CD4-positive, alpha-beta T cell treated with Interferon gamma for 1 hour (primary cell): ENCODE data around the gene KDM2B.

Experiments
- DNase-seq: peaks from one replicate; pipeline ENCODE4 v3.0.0-alpha.2; 2020

Gene KDM2B

DNA sequence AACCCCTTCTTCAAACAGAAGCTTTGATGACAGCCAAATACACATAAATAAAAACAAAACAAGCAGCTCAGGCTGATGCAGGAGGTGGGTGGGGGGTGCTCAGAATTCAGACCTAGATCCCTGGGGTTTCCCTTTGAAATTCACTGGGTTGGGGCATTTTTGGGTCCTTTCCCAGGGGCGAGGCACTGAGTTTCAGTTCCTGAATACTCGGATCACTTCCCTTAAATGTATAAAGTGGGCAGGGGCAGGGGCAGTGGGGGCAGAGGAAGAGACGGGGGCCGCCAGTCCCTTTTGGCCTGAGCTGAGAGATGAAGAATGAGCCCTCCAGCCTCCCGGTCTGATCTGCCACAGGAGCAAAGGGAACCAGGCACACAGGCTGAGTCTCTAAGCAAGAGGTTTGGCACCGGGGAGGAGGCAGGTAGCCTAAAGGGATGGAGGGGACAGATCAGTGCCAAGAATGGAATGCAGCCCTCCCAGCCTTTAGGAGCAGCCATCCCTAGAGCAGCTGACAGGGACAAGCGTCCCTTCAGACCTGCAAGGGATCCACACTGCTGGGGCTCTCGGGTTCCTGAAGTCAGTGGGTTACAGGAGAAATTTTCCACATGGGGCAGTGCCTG lies 20.3 kb downstream of the KDM2B start:
- peak; percentile 71 for DNase-seq

DNA sequence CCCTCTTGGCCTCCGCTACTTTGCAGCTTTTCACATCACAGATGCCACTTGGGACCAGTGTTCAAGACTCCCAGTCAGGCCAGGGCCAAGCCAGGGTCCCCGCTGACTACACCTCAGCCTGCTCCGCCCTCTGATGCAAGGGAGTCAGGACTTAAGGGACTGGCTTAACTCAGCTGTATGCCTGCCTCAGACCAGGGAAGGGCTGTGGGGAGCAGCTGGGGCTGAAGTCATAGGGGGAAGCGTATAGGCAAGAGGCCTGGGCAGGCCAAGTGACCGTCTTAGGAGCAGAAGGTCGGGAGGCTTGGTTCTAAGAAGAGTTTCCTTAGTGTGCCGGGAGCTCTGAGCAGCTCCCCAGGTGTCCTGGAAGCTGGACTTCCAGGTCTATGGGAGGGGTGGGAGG lies 21.9 kb downstream of the KDM2B start:
- no peak for DNase-seq

- DNase-seq = no peak
Measured at GRCh38 chr12:121550974-121551634, 29.7 kb downstream of the KDM2B start.

DNA sequence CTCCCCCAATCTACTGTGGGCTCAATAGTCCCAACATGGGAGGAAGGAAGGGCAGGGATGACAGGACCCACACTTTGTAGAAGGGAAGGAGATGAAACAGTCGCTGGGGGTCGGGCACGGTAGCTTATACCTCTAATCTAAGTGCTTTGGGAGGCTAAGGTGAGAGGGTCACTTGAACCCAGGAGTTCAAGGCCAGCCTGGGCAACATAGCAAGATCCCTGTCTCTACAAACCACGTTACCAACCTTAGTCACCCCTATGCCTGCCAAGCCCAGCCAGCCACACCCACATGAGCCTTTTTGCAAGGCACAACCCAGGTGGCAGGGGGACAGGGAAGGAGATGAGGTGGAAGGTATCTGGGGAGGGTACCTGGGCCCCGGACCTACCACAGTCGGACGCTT lies 31.7 kb downstream of the KDM2B start:
- no peak for DNase-seq

DNA sequence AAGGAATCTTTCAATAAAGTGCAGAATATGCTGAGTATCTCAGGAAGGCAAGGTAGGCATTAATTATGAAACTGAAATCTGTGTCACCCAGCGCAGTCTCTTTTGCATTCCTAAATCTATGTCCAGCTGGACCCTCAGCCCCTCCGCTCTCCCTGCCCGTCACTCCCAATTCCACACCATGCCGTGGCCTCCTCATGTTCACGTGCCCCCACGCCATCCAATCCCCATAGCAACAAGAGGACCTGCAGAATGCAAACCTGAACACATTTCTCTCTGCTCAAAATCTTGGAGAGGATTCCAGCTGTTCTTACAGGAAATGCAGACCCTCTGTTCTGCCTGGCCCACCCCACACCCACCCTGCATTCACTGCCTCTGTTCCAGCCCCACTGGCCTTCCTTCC lies 35.3 kb downstream of the KDM2B start:
- DNase-seq = no peak

DNA sequence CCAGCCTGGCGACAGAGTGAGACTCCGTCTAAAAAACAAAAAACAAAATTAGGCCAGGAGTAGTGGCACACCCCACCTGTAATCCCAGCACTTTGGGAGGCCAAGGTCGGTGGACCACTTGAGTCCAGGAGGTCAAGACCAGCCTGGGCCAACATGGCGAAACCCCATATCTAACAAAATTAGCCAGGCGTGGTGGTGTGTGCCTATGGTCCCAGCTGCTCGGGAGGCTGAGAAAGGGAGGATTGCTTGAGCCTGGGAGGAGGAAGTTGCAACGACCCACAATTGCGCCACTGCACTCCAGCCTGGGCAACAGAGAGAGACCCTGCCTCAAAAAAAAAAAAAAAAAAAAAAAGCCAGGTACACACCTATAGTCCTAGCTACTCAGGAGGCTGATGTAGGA lies 37.0 kb downstream of the KDM2B start:
- no peak for DNase-seq

- DNase-seq = no peak
Measured at GRCh38 chr12:121539908-121540307, 40.9 kb downstream of the KDM2B start.

DNA sequence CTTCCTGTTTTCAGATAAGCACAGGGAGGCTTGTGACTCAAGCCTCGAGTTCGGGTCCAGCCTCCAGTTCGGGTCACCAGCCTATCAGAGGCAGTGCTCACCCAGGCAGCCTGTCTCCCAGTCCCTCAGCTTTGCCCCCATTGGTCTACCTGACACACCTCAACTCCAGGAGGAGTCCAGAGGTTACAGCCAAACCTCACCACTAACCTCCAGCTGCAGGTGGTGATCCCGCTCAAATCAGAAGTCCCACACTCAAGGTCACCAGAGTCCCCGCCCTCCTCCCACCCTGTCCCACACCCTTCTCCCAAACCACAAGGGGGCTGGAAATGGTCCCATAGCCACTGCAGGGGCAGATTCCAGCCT lies 42.1 kb downstream of the KDM2B start:
- no peak for DNase-seq

DNA sequence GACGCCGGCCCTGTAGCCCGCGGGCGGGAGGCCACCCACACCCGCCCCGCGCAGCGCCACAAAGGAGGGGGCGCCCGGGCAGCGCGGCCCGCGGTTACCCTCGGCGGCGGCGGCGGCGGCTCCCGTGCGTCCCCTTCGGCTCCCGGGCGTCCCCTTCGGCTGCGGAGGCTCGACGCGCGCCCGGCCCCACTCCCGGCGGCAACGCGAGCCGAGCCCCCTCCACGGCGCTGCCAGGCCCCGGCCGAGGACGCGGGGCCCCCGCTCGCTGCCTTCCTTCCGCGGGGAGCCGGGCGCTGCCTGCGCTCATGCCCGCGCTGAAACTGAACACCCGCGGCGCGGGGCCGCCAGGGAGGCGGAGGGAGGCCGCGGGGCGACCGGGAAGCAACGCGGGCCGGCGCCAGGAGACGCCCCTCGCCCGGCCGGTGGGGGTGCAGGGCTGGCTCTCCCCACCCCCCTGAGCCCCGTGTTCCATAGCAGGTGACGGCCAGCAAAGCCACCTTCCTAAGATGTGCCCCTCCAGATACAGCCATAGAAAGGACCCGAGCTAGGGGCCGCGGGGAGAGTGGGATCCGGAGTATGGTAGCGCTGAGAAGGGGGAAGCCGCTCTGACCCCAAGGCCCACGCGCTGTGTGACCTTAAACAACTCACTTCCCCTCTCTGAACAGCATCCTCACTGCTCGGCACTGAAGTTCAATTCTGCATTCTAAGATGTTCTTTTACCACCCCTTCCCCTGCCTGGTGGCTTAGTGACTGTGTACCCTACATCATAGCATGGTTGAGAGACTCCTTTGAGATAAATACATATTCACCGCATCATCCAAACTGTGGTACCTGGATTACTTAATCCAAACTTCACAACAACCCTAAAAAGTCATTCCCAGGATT lies 42.8 kb downstream of the KDM2B start:
- DNase-seq = peak; percentile 9

DNA sequence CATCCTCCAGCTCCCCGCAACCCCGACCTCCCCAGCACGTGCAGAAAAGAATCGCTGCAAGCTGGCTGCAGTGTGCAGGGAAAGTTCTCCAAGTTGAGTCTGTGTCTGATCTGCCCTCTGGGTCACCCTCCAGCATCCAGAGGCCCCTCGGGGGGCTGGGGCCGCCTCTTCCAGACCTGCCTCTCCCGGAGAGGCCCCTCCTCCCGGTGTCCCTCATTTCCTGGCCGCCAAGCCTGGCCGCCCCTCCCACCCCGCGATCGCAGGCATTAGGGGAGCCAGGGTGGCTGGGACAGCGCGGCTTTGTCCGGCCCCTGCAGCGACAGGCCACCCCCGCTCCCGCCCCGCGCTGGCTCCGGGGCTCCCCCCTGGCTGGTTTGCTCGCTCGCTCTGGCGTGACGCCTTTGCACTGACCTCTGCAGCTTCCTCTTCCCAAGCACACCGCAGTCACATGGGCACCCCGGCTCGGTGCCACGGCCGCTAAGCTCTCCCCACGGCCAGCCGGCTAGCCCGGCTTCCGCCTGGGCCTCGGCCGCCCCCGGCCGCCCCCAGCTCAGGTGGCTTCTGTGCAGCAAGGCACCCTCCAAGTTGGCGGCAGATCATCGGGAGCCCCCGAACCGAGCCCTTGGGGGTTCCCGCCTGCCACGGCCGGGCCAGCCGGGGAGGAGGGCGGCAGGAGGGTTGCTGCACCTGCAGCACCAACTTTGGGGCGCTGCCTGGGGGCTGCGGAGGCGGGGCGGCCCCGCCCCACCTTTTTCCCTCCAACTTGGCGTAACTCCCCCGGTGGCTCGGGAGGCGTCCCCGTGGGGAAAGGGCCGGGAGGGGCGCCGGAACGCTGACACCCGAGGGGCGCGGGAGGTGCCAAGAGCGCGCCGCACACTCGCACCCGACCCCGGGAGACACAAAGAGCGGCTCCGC lies 43.7 kb downstream of the KDM2B start:
- peak; percentile 76 for DNase-seq

DNA sequence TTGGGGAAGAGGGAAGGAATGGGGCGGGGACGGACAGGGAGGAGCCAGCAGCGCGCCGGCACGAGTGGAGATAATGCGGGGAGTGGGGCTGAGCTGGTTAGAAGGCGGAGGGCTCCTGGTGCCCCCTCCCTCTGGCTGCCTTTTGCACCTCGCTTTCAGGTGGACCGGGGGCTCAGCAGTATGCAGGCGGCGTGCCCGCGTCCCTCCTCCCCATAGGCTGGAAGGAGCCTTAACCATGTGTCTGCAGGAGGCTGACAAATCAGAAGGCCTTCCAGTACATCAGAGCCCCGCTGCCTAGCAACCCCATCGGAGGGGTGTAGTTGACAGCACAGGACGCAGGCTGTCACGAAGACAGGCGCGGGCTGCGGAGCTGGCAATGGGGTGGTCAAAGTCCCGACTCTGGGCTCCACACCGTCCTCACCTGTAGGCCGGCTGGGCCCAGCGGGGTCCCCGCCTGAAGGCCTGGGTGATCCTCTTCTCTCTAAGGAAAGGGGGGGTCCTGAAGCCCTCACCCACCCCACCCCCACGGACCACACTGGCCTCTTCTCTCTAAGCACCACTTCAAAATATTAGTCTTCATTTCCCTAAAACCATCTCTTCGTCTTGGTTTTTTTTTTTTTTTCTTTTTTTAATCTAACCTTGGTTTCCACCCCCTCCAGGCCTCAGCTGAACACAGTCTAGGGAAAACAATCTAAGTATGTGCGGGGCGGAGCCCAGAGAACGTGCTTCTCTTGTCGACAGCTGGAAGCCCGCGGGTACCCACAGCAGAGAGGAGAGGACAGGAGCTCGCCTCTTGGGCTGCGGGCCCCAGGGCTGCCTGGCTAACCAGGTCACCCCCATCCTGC lies 44.5 kb downstream of the KDM2B start:
- peak; percentile 87 for DNase-seq

DNA sequence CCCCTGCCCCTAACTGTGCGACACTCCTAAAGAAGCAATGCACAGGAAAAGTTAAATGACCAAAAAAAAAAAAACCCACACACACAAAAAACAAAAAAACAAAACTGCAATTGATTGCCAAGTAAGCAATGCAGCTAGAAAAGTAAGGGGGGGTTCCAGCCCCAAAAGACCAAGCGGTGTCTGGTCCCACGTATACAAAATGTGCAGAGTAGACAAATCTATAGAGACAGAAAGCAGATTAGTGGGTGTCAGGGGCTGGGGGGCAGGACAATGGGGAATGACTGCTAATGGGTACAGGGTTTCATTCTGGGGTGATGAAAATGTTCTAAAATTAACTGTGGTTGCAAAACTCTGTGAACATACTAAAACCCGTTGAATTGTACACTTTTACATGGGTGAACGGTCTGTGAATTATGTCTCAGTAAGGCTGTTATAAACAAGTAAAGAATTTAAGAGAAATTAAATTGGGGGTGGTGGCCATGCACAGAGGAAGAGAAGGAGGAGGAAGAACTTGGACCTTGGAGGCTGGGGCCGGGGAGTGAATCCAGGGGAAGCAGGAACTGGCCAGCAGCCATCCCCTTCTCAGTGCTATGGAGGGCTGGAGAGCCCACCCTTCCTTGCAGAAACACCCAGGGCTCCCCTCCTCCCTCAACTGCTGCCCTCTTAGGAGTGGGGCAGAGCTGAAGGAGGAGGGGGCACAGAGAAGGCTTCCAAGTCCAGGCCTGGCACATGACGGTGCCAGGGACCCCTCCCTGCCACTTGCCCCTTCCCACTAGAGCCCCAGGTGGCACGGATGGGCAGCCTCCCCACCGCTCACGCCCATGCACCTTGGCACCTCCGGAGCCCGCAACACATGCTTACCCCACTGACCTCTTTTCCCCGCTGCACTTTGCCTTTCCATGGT lies 45.4 kb downstream of the KDM2B start:
- DNase-seq = no peak

DNA sequence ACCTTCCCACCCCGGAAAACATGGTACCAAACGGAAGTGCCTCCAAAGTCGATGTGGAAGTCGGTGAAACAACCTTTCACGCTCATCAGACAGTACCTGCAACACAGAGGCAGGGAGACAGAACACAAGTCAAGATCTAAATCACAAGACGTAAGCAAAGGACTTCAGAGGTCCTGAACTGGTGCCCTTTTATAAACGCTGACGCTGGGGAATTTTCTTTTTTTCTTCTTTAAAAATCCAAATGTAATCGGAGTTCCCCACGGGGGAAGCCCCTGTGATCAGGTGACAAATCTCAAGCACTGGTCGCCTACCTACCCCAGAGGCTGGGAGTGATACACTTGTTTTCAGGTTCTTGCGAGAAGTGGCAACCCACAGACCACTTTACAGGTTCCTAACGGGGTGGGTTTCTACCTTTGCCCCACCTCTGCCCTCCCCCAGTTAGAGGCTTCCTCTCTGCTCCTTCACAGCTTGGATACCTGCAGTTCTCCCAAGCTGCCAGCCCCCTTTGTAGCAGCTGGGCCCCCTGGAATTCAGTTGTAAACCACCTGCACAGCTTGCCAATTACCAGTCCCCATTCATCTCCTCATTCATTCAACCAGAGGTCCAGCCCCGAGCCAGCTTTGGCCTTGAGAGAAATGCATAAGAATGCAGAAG lies 46.2 kb downstream of the KDM2B start:
- DNase-seq = peak; percentile 77

DNA sequence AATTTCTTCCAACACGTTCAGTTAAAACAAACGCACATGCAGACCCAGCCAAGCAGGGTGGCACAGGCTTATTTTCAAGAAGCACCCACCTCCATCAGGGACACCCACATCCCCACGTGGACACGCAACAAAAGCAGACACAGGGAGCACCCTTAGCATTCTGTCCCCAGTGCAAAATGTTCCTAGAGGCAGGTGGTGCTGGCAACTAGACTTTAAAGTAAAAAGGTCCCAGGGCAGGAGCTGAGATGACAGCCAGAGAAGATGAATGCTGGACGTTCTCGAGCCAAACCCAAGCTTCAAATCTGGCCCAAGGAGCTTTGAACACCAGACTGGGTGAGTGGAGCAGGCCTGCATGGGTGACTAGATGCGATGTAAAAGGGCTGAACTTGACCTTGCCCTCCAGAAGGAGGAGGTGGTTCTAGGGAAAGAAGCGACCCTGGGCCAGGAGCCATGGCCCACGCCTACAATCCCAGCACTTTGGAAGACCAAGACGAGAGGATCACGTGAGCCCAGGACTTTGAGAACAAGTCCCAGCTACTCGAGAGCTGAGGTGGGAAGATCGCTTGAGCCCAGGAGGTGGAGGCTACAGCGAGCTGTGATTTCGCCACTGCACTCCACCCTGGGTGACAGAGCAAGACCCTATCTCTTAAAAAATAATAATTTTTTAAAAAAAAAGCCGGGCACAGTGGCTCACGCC lies 47.3 kb downstream of the KDM2B start:
- DNase-seq = no peak

DNA sequence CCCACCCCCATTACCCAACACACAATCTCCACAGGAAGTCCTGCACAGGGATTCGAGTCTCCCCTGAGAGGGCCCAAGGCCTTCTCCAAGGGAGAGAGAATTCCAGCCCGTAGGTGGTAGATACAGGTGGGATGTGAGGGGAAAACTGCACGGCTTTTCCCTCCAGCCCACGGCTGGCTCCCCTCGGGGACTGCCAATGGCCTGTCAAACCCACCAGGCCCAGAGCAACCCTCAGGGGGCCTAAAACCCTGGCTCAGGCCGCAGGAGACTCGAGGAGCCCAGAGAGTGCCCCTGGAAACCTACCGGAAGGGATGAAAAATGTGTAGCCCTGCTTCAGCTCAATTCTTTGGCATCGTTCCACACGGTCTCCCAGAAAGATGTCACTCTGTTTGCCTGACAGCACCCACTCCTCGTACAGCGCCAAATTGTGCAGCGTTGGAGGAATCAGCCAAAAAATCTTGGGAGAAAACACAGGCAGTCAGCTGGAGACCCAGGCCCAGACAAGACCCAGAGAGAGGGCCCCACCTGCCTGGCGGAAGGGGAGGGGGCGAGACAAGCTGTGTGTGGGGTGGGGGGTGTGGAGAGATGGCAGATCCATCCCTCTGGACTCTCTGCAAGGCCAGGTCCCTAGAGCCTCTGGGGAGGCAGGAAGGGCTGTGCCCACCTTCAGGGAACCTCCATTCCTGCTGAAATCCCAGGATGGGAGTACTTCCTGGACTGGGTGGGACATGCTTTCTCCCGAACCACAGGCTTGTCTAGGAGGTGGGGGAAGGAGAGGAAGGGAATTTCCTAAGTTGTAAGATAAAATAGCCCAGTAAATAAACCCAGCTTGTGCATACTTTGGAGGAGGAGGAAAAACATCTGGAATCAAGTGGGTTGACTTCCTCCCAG lies 48.1 kb downstream of the KDM2B start:
- DNase-seq = no peak

DNA sequence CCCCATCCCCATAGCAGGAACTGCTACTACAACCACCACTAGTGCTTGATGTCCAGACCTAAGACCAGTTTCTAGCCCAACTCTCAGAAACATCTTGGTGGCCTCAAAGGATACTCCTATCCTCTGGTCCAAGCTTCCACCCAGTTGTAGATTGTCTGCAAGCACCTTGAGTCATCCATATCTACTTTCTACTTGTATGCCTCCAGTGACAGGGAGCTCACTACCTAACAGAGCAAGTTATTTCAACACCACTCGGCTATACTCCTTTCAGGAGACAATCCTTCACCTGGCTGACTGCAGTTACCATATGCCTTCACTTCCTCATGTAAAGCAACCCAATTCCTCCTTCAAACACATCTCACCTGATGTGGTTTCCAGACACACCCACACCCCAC lies 49.5 kb downstream of the KDM2B start:
- DNase-seq = no peak

GRCh38 chr12:121530600-121531355 lies 50.0 kb downstream of the KDM2B start:
- DNase-seq = peak; percentile 76

- no peak for DNase-seq
Measured at GRCh38 chr12:121529184-121529583, 51.6 kb downstream of the KDM2B start.
